HepG2 (cell line): ENCODE results near the gene GPR152. TPM values are rescaled to one million over a fixed set of nuclear protein-coding genes. Genes with fewer than 3 reads are reported as not detected.

Source experiments
- ARNT2 ChIP-seq: sonication (generic); formaldehyde crosslinking; IDR thresholded peaks from 2 replicates; pipeline ENCODE4 v1.8.0; 2022; ENCODE audit warnings: mild to moderate bottlenecking, low read depth, missing genetic modification reagents, moderate library complexity
- HNRNPL ChIP-seq: fragments of 200-400 bp; formaldehyde crosslinking; IDR thresholded peaks from 2 replicates; pipeline ENCODE4 v1.6.1; 2017; ENCODE audit warnings: mild to moderate bottlenecking, low read depth, low read length
- IKZF4 ChIP-seq: sonication (generic); formaldehyde crosslinking; IDR thresholded peaks from 2 replicates; pipeline ENCODE4 v1.5.1; 2020; ENCODE audit warnings: borderline replicate concordance, mild to moderate bottlenecking, low read depth, missing genetic modification reagents; ENCODE audit errors: not compliant biosample characterization
- MTF2 ChIP-seq: sonication (generic); formaldehyde crosslinking; IDR thresholded peaks from 2 replicates; pipeline ENCODE4 v1.5.0; 2020; ENCODE audit warnings: missing genetic modification reagents, borderline replicate concordance
- NRL ChIP-seq: sonication (generic); formaldehyde crosslinking; IDR thresholded peaks from 2 replicates; pipeline ENCODE4 v1.5.0; 2020; ENCODE audit warnings: missing genetic modification reagents, mild to moderate bottlenecking, moderate library complexity, borderline replicate concordance
- SNAPC4 ChIP-seq: sonication (generic); formaldehyde crosslinking; IDR thresholded peaks from 2 replicates; pipeline ENCODE4 v1.4.0; 2020; ENCODE audit warnings: mild to moderate bottlenecking, missing genetic modification reagents
- THRA ChIP-seq: sonication (generic); formaldehyde crosslinking; IDR thresholded peaks from 2 replicates; pipeline ENCODE4 v1.4.0; 2020; ENCODE audit warnings: missing genetic modification reagents, borderline replicate concordance
- ZNF280D ChIP-seq: sonication (generic); formaldehyde crosslinking; IDR thresholded peaks from 2 replicates; pipeline ENCODE4 v1.5.1; 2020; ENCODE audit warnings: mild to moderate bottlenecking, missing genetic modification reagents
- ZNF567 ChIP-seq: sonication (generic); formaldehyde crosslinking; IDR thresholded peaks from 2 replicates; pipeline ENCODE4 v1.8.1; 2023; ENCODE audit warnings: mild to moderate bottlenecking, missing genetic modification reagents, borderline replicate concordance
- ZNF570 ChIP-seq: sonication (generic); formaldehyde crosslinking; IDR thresholded peaks from 2 replicates; pipeline ENCODE4 v1.4.0; 2020; ENCODE audit warnings: mild to moderate bottlenecking, missing genetic modification reagents, borderline replicate concordance
- polyA plus RNA-seq, 8 experiments: library from polyadenylated mRNA; depleted of rRNA in 3 of 8; stranded (reverse) in 7 of 8; unstranded in 1 of 8; fragments of >200 nt; fragmentation: Illumina TruSeq in 4 of 8; extraction: Trizol in 4 of 8; gene quantifications; 2 replicates each; pipeline versions ENCODE4 v1.2.1 to v1.2.3, GENCODE V29; 2011 to 2016; ENCODE audit warnings: low read depth in 4 of 8, missing spikeins in 1 of 8, mixed read lengths in 1 of 8; ENCODE audit not compliant: insufficient read depth in 1 of 8
- total RNA-seq, 5 experiments: library from RNA; depleted of rRNA; stranded (reverse); fragments of >200 nt; fragmentation: Illumina TruSeq; extraction: Trizol; gene quantifications; 2 replicates each; pipeline ENCODE4 v1.2.3, GENCODE V29; 2016; ENCODE audit warnings: low read depth in 1 of 5
- TF ChIP-seq, protein P1 (sequence below): IDR thresholded peaks from 2 replicates; pipeline ENCODE4 v1.6.1; 2012; ENCODE audit warnings: inconsistent platforms
- TF ChIP-seq, protein P2 (sequence below): sonication (generic); formaldehyde crosslinking; IDR thresholded peaks from 2 replicates; pipeline ENCODE4 v1.5.0; 2020; ENCODE audit warnings: missing genetic modification reagents, mild to moderate bottlenecking, borderline replicate concordance

The GPR152 gene
- total and polyA plus RNA-seq, 2 of the 13 experiments (the other 11 are each of a cell fraction or from before 2014, with no cell fraction given) = not detected

- TF ChIP-seq, protein P1, sequence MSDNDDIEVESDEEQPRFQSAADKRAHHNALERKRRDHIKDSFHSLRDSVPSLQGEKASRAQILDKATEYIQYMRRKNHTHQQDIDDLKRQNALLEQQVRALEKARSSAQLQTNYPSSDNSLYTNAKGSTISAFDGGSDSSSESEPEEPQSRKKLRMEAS = peak; percentile 73
- TF ChIP-seq SNAPC4 (no peak), THRA (CRISPR knock-in tag) (no peak), HNRNPL (peak; percentile 97), NRL (peak; percentile 66; the same call in 1 of the 2 replicates), IKZF4 (no peak), MTF2 (CRISPR knock-in tag) (no peak), ZNF567 (no peak), ZNF280D (CRISPR knock-in tag) (no peak), ARNT2 (CRISPR knock-in tag) (peak; percentile 56; the same call in 1 of the 2 replicates), ZNF570 (CRISPR knock-in tag) (no peak)
- TF ChIP-seq, protein P2, sequence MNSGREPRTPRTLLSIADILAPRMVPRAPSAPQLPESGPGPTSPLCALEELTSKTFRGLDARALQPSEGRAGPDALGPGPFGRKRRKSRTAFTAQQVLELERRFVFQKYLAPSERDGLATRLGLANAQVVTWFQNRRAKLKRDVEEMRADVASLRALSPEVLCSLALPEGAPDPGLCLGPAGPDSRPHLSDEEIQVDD (CRISPR knock-in tag) = no peak
These were observed 11.3 kb upstream of the GPR152 start (continued) for GRCh38 chr11:67463680-67464410.
